SK-N-DZ (cell line): ENCODE data around the gene NDNF.
A peak's percentile ranks its signal among the peaks of the same experiment; 100 is the strongest.

Source experiments
- DNase-seq: peaks from one replicate; pipeline ENCODE4 v3.0.0-alpha.2; 2015; ENCODE audit warnings: low spot score

NDNF gene

GRCh38 chr4:121070696-121071639 is 1.4 kb downstream of the NDNF start:
- peak; percentile 76 for DNase-seq

- DNase-seq, result peak; percentile 6
Measured at GRCh38 chr4:121070274-121070673, 2.1 kb downstream of the NDNF start.

- no peak for DNase-seq
Measured at GRCh38 chr4:121069430-121069829, 2.9 kb downstream of the NDNF start.

GRCh38 chr4:121064482-121064881 is 7.9 kb downstream of the NDNF start:
- no peak for DNase-seq

- no peak for DNase-seq
Measured at GRCh38 chr4:121062521-121062920, 9.8 kb downstream of the NDNF start.

GRCh38 chr4:121061861-121062260 is 10.5 kb downstream of the NDNF start:
- no peak for DNase-seq

- no peak for DNase-seq
Measured at GRCh38 chr4:121061215-121061614, 11.1 kb downstream of the NDNF start.

- DNase-seq, result peak; percentile 90
Measured at GRCh38 chr4:121057466-121057922, 14.8 kb downstream of the NDNF start.

GRCh38 chr4:121056066-121056465 is 16.3 kb downstream of the NDNF start:
- DNase-seq, result no peak

GRCh38 chr4:121054373-121054772 is 18.0 kb downstream of the NDNF start:
- no peak for DNase-seq

GRCh38 chr4:121053601-121054143 is 18.7 kb downstream of the NDNF start:
- no peak for DNase-seq

GRCh38 chr4:121050300-121050699 is 22.0 kb downstream of the NDNF start:
- DNase-seq, result no peak

- DNase-seq, result no peak
Measured at GRCh38 chr4:121049072-121049599, 23.2 kb downstream of the NDNF start.

- DNase-seq, result no peak
Measured at GRCh38 chr4:121048165-121048564, 24.2 kb downstream of the NDNF start.

GRCh38 chr4:121041307-121042090 is 30.8 kb downstream of the NDNF start:
- no peak for DNase-seq

GRCh38 chr4:121034017-121034416 is 38.3 kb downstream of the NDNF start:
- DNase-seq, result no peak

GRCh38 chr4:121030711-121031110 is 41.6 kb downstream of the NDNF start:
- no peak for DNase-seq

GRCh38 chr4:121030131-121030530 is 42.2 kb downstream of the NDNF start:
- no peak for DNase-seq

GRCh38 chr4:121026034-121026433 is 46.3 kb downstream of the NDNF start:
- no peak for DNase-seq

- DNase-seq, result no peak
Measured at GRCh38 chr4:121025540-121025939, 46.8 kb downstream of the NDNF start.

GRCh38 chr4:121018543-121018942 is 53.8 kb downstream of the NDNF start:
- DNase-seq, result no peak

- DNase-seq, result no peak
Measured at GRCh38 chr4:121016611-121017010, 55.7 kb downstream of the NDNF start.
